VCaP (cell line): ENCODE measurements around the gene SLC39A10.
"Not testable (repeated sequence)": the region's sequence is repeated elsewhere in the genome, so short reads cannot be mapped to it uniquely, and the experiment has no call there.

Experiments used
- H3K27ac ChIP-seq: fragments of 450-650 bp; 2 replicates; pipeline ENCODE4 v1.5.1; 2017
- CTCF ChIP-seq: fragments of 450-650 bp; conservative IDR thresholded peaks from 2 replicates; pipeline ENCODE4 v1.5.1; 2017; ENCODE audit warnings: mild to moderate bottlenecking, moderate library complexity

SLC39A10 gene

GRCh38 chr2:195633974-195634373 lies 23.1 kb upstream of the SLC39A10 start:
- no peak for TF ChIP-seq CTCF
- H3K27ac ChIP-seq, result no peak overlapping the region

- H3K27ac ChIP-seq, result no peak overlapping the region
Measured at GRCh38 chr2:195636890-195637289, 20.1 kb upstream of the SLC39A10 start.

GRCh38 chr2:195638750-195639149 lies 18.3 kb upstream of the SLC39A10 start:
- TF ChIP-seq CTCF, result no peak
- no peak overlapping the region for H3K27ac ChIP-seq

More at GRCh38 chr2:195636890-195637289, 20.1 kb upstream of the SLC39A10 start:
- no peak for TF ChIP-seq CTCF

- no peak overlapping the region for H3K27ac ChIP-seq
- TF ChIP-seq CTCF, result no peak
Measured at GRCh38 chr2:195639238-195639858, 17.7 kb upstream of the SLC39A10 start.

GRCh38 chr2:195639959-195640358 lies 17.1 kb upstream of the SLC39A10 start:
- no peak overlapping the region for H3K27ac ChIP-seq
- TF ChIP-seq CTCF, result no peak

- H3K27ac ChIP-seq, result no peak overlapping the region
- TF ChIP-seq CTCF, result no peak
Measured at GRCh38 chr2:195642027-195642678, 14.9 kb upstream of the SLC39A10 start.

GRCh38 chr2:195642679-195643068 lies 14.4 kb upstream of the SLC39A10 start:
- H3K27ac ChIP-seq, result no peak overlapping the region
- TF ChIP-seq CTCF, result no peak

GRCh38 chr2:195644708-195645107 lies 12.3 kb upstream of the SLC39A10 start:
- not testable (repeated sequence) for H3K27ac ChIP-seq
